NOMO-1 treated with DMSO at 0.1 percent for 48 hours (cell line): ENCODE measurements around the gene C6orf58.
A peak's percentile ranks its signal among the peaks of the same experiment; 100 is the strongest.

Source experiments
- DNase-seq: peaks from one replicate; lab custom pipeline; 2025; ENCODE audit not compliant: unreplicated experiment; lab: John Stamatoyannopoulos, UW

C6orf58 gene

DNA sequence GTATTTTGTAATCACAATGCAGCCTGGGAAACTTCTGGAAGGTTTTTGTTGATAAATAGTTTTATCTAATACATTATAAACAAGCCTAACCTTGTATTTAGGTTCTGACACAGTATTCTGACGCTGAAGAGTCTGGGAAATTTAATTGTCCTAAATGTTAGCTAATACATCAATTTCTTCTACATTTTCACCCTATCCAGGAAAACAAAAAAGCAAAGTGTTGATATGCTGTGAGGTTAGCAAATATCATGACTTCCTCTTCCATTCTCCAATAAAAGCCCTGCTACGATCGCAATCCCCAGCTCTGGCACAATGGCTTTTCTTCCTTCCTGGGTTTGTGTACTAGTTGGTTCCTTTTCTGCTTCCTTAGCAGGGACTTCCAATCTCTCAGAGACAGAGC lies at the start of gene C6orf58:
TSS of gene C6orf58 (plus strand) at position 301 of the 400 bp plus-strand sequence. CDS start at position 313, 12 bp downstream.
- no peak for DNase-seq

GRCh38 chr6:127533011-127533410 lies 44.0 kb upstream of the C6orf58 start:
- DNase-seq = no peak

- DNase-seq = no peak
These were observed 43.2 kb upstream of the C6orf58 start for GRCh38 chr6:127533736-127534135.

GRCh38 chr6:127538750-127539264 lies 38.2 kb upstream of the C6orf58 start:
- no peak for DNase-seq

DNA sequence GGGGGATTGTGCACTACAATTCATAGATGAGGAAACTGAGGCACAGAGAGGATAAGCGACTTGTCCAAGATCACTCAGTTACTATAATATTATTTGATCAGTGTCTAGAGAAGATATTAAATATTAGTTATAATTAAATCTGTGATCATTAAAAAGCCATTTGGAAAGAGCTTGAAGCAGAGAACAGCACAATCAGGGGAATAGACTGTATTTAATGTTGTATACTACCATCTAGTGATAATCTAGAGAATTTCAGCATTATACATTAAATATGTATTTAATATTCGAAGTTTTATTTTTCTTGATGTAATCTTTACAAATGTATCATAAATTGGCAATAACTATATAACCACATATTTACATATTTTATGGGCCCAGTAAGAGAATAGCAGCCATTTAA lies 37.7 kb upstream of the C6orf58 start:
- peak; percentile 60 for DNase-seq

- DNase-seq = no peak
These were observed 29.8 kb upstream of the C6orf58 start for GRCh38 chr6:127547215-127547614.

GRCh38 chr6:127547904-127548649 lies 28.9 kb upstream of the C6orf58 start:
- no peak for DNase-seq

GRCh38 chr6:127550403-127550802 lies 26.6 kb upstream of the C6orf58 start:
- DNase-seq = no peak

- peak; percentile 2 for DNase-seq
These were observed 22.5 kb upstream of the C6orf58 start for GRCh38 chr6:127554435-127555006.

GRCh38 chr6:127561660-127562059 lies 15.3 kb upstream of the C6orf58 start:
- DNase-seq = no peak

- no peak for DNase-seq
These were observed 12.2 kb upstream of the C6orf58 start for GRCh38 chr6:127564761-127565160.

- no peak for DNase-seq
These were observed 10.9 kb upstream of the C6orf58 start for GRCh38 chr6:127566119-127566518.

DNA sequence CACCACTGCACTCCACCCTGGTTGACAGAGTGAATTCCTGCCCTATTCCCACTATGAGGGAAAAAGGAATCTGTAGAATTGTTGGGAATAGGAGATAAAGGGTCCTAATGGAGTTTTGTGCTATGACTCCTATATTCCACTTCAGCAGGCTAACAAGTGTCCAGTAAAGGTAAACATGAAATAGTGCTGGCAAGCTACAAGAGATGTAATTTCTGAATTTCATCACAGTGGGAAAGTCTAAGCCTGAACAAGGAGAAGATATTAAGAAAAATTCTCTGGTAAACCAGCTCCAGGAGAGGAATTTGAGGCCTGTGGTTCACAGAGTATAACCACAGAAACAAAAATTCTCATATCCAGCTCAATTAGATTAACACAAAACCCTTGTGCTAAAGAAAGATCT lies 10.3 kb upstream of the C6orf58 start:
- no peak for DNase-seq

GRCh38 chr6:127567476-127567875 lies 9.5 kb upstream of the C6orf58 start:
- no peak for DNase-seq

DNA sequence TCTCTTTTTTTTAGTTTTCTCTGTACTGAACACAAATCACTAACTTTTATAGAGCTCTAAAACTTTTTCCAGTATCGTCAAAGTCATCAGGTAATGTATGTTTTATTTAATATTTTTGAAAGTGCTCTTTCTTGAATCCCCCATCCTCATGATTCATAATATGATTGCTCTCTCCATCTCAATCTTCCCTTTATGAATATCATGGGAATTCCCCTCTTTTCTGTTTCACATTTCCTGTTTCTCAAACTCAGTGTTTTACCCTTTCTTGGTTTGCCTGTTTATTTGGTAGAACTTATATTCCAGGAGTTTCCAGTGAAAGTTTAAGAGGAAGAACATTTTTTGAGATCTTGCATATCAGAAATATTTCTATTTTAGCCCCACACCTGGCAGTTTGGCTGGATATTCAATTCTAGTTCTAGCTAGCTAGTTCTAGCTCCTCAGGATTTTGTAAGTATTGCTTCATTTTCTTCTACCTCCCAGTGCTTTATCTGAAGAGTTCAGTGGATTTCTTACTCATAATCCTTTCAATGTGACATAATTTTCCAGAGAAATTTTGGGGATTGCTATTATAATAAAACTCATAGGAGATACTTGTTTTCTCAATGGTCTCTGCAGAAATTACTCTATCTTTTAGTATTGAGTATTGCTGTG lies 6.1 kb upstream of the C6orf58 start:
- DNase-seq = no peak

- no peak for DNase-seq
These were observed 1.9 kb downstream of the C6orf58 start for GRCh38 chr6:127578900-127579299.

DNA sequence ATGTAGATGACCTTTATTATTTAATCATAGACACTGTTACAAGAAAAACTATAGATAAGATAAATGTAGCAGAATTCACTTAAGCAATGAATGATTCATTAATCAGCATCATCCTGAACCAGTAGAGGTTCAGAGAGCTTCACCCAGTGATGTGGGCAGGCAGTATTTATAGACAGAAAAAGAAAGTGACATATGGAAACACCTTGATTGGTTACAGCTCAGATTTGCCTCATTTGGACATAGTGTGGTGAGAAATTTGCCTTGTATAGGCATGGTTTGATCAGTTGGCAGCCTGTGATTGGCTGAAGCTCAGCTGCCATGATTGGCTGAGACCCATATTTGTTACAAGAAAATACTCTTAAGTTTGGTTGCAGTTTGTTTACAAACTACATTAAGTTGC lies 4.6 kb downstream of the C6orf58 start:
- no peak for DNase-seq

- DNase-seq = no peak
These were observed 5.9 kb downstream of the C6orf58 start for GRCh38 chr6:127582777-127583462.

DNA sequence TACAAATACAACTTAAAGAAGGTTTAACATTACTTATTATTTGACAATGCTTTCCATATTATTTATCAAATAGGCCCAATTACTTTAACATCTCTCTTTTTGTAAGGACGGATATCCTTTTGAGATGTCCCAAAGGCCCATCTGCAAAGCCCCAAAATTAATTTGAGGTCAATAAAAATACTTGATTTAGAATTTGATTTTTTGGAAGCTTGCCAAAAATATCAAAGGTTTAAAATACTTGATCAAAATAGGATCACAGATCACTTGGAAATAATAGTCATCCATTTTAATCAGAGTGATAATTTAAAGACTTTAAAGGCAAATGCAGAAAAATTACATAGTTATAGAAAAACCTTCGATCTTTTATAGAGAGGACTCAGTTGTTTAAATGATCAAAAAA lies 8.1 kb downstream of the C6orf58 start:
- no peak for DNase-seq

- DNase-seq = no peak
These were observed 9.4 kb downstream of the C6orf58 start for GRCh38 chr6:127586372-127586771.

GRCh38 chr6:127587875-127588274 lies 10.9 kb downstream of the C6orf58 start:
- no peak for DNase-seq
